Activated CD4-positive, alpha-beta T cell treated with anti-CD3 and anti-CD28 coated beads for 48 hours (primary cell): Measurements from ENCODE around the gene WSCD2.

Experiments used
- DNase-seq: peaks from one replicate; pipeline ENCODE4 v3.0.0-alpha.2; 2020

Gene WSCD2

GRCh38 chr12:108237272-108237671 lies 108.2 kb downstream of the WSCD2 start:
- DNase-seq: no peak

- DNase-seq: no peak
Observed at GRCh38 chr12:108238474-108238873, 109.4 kb downstream of the WSCD2 start.

GRCh38 chr12:108239378-108239777 lies 110.3 kb downstream of the WSCD2 start:
- no peak for DNase-seq

GRCh38 chr12:108240027-108240785 lies 111.1 kb downstream of the WSCD2 start:
- DNase-seq: no peak

- DNase-seq: no peak
Observed at GRCh38 chr12:108240928-108241327, 111.8 kb downstream of the WSCD2 start.

GRCh38 chr12:108241986-108242703 lies 113.1 kb downstream of the WSCD2 start:
- DNase-seq: no peak

GRCh38 chr12:108247130-108247529 lies 118.0 kb downstream of the WSCD2 start:
- no peak for DNase-seq

GRCh38 chr12:108248011-108248410 lies 118.9 kb downstream of the WSCD2 start:
- DNase-seq: no peak

- no peak for DNase-seq
Observed at GRCh38 chr12:108252523-108252922, 123.4 kb downstream of the WSCD2 start.

GRCh38 chr12:108253540-108253939 lies 124.5 kb downstream of the WSCD2 start:
- DNase-seq: no peak

- DNase-seq: no peak
Observed at GRCh38 chr12:108254030-108254429, 124.9 kb downstream of the WSCD2 start.

GRCh38 chr12:108254517-108255251 lies 125.6 kb downstream of the WSCD2 start:
- DNase-seq: no peak

- DNase-seq: no peak
Observed at GRCh38 chr12:108255252-108255602, 126.1 kb downstream of the WSCD2 start.

GRCh38 chr12:108257004-108257403 lies 127.9 kb downstream of the WSCD2 start:
- no peak for DNase-seq

GRCh38 chr12:108257610-108258106 lies 128.6 kb downstream of the WSCD2 start:
- DNase-seq: no peak

- no peak for DNase-seq
Observed at GRCh38 chr12:108260039-108260438, 131.0 kb downstream of the WSCD2 start.

GRCh38 chr12:108260969-108261368 lies 131.9 kb downstream of the WSCD2 start:
- DNase-seq: no peak

- DNase-seq: no peak
Observed at GRCh38 chr12:108265505-108265904, 136.4 kb downstream of the WSCD2 start.

- no peak for DNase-seq
Observed at GRCh38 chr12:108266131-108266530, 137.0 kb downstream of the WSCD2 start.

GRCh38 chr12:108267450-108267849 lies 138.4 kb downstream of the WSCD2 start:
- no peak for DNase-seq

GRCh38 chr12:108268397-108268796 lies 139.3 kb downstream of the WSCD2 start:
- no peak for DNase-seq

GRCh38 chr12:108269224-108269623 lies 140.1 kb downstream of the WSCD2 start:
- DNase-seq: no peak

- DNase-seq: no peak
Observed at GRCh38 chr12:108270035-108270848, 141.2 kb downstream of the WSCD2 start.
